GM04503 (cell line): Measurements from ENCODE around the gene ZDHHC11.
"Not testable (repeated sequence)": the region's sequence is repeated elsewhere in the genome, so short reads cannot be mapped to it uniquely, and the experiment has no call there.

Experiments
- DNase-seq: peaks from one replicate; pipeline ENCODE4 v3.0.0-alpha.2; 2012; ENCODE audit warnings: low read depth

Gene ZDHHC11

GRCh38 chr5:801472-801871 lies 49.3 kb downstream of the ZDHHC11 start:
- no peak for DNase-seq

GRCh38 chr5:801055-801454 lies 49.7 kb downstream of the ZDHHC11 start:
- not testable (repeated sequence) for DNase-seq

GRCh38 chr5:798505-799138 lies 52.2 kb downstream of the ZDHHC11 start:
- DNase-seq: not testable (repeated sequence)

DNA sequence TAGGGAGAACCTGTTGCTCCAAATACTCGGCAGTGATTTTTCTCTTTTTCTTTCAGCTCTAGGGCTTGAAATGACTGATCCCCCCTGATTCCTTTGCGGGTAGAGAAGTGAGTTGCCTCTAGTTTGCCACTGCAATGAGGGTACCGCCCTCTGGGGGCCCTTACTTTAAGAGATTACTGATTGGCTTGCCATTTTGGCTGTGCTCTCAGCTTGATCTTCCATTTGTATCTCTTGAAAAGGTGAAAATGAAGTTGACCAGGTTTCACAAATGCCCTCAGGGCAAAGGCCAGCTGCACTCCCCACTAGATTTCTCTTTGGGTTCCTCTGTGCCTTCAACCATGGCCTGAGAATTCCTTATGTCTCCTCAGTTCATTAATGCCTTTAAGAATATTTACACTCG lies 52.8 kb downstream of the ZDHHC11 start:
- not testable (repeated sequence) for DNase-seq

GRCh38 chr5:795873-796272 lies 54.9 kb downstream of the ZDHHC11 start:
- not testable (repeated sequence) for DNase-seq

GRCh38 chr5:794948-795347 lies 55.8 kb downstream of the ZDHHC11 start:
- DNase-seq: not testable (repeated sequence)

GRCh38 chr5:788703-789102 lies 62.1 kb downstream of the ZDHHC11 start:
- DNase-seq: not testable (repeated sequence)

DNA sequence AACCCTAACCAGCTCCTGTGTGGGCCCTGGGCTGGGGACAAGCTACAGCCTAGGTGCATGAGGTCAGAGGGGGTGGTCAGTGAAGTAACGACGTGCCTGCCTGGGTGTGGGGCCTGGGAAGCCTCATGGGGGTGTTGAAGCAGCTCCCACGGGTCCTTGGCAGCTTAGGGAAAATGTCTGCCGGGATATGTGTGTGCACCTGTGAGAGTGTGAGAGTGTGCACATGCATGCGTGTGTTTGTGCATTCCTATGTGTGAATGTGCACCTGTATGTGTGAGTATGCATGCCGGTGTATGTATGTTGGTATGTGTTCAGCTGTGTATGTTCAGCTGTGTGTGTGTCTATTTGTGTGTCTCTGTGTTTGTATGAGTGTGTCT lies 62.9 kb downstream of the ZDHHC11 start:
- DNase-seq: not testable (repeated sequence)

- not testable (repeated sequence) for DNase-seq
Observed at GRCh38 chr5:787224-787856, 63.4 kb downstream of the ZDHHC11 start.

GRCh38 chr5:785181-785705 lies 65.5 kb downstream of the ZDHHC11 start:
- DNase-seq: not testable (repeated sequence)

DNA sequence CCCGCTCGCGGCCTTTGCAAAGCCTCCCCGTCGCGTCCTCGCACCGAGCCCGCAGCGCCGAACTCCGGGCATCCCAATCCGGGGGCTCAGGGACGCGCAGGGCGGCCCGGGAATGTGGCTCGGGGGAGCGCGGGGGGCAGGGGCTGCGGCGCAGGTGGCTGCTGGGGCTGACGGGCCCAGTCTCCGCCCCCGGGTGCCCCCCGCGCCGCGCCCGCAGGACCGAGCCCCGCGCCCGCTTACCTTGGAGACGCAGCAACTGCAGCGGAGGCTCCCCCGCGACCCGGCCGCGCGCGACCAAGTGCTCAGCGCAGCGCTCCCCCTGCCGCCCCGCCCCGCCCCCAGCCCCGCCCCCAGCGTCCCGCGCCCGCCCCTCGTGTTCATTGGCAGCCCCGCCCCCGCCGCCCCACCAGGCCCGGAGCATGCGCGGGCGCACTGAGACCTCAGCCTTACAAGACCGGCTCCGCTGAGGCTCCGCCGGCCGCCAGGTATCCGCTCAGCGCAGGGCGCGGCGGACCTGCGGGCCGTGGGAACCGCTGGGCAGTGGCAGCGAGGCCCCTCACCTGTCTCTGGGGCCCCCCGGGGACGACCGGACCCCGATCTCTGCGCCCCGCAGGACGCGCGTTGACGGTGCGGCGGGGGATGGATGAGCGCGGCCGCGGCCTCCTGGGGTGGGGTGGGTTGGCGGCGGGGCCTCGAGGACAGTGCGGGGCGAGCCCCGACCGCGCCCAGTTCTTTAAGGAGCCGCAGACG lies 66.2 kb downstream of the ZDHHC11 start, which contains the start of gene ZDHHC11B:
TSS of gene ZDHHC11B (minus strand) at position 302 of the 750 bp plus-strand sequence. CDS start 17,810 bp downstream, outside the sequence.
- DNase-seq: not testable (repeated sequence)

DNA sequence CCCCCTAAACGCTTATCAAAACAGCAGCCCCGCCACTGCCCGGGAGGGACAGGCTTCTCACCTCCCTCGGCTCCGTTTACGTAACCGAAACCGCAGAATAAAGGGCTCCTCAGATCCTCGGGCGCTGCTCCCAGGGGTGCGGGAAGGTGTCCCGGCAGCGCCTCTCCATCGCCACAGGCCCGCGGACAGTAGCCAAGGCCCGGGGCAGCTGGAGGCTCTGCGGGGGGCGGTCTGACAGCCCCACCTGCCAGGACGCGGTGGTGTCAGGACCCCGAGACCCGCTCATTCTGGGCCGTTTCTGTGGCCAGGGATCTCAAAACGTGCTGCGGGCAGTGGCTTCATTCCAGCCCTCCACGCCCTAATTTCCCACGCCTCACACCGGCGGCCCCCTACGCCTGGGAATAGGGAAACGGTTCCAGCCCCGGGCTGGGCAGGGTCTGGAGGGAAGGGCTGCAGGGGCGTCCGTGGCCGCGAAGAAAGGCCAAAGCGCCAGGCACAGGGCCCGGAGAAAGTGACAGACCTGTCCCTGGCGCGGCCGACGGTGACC lies 66.8 kb downstream of the ZDHHC11 start:
- not testable (repeated sequence) for DNase-seq

- DNase-seq: not testable (repeated sequence)
Observed at GRCh38 chr5:783049-783802, 67.6 kb downstream of the ZDHHC11 start.

DNA sequence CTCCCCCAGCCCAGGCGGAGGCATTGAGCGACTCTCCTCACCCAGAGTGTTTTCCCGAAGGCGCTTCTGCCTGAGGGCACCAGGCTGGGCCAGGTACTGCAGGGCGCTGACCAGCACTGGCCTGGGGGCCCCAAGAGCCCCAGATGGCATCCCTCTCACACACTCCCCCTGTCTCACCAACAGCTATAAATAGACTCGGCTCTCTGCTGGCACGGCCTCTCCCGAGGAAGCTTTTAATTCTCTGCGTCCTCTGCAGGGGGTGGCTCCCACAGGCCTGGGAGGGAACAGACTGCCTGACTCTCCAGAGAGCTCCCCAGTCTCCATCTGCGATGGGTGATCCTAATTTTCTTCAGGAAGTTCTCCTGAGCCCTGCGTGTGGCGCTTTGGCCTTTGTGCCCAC lies 68.4 kb downstream of the ZDHHC11 start:
- not testable (repeated sequence) for DNase-seq

- not testable (repeated sequence) for DNase-seq
Observed at GRCh38 chr5:780571-780970, 70.2 kb downstream of the ZDHHC11 start.

DNA sequence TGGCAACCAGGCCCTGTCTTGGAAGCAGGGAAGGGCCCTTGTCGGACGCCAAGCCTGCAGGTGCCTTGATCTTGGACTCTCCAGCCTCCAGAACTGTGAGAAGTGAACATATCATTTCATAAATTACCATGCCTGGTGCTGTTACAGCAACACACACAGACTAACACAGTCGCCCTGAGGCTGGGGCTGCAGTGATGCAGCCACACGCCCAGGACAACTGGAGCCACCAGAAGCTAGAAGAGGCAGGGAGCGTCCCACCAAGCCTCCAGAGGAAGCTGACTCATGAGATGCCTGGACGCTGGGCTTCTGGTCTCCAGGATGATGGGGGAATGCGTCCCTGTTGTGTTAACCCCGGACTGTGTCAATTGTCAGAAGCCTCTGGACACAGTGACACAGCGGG lies 71.8 kb downstream of the ZDHHC11 start:
- DNase-seq: not testable (repeated sequence)

DNA sequence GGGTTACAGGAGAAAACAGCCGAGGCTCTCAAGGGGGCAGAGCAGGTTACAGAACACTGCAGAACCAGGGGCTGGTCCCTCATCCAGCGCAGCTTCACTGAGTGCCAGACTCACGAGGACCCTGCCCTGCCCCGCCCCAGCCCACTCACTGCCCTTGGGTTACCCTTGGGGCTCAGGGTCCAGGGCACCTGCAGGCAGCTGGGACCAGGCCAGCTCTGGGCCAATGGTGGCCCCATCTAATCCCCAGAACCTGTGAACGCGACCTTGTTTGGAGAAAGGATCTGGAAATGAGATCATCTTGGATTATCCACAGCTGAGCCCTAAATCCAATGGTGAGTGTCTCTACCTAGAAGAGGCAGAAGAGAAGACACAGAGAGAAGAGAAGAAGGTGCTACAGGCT lies 72.4 kb downstream of the ZDHHC11 start:
- not testable (repeated sequence) for DNase-seq

GRCh38 chr5:777756-778161 lies 73.0 kb downstream of the ZDHHC11 start:
- no peak for DNase-seq

- DNase-seq: peak; percentile 3
Observed at GRCh38 chr5:776862-777711, 73.7 kb downstream of the ZDHHC11 start.
